GM12872 (cell line): ENCODE measurements around the gene TUBB4B.
A peak's percentile ranks its signal among the peaks of the same experiment; 100 is the strongest.

Experiments
- TF ChIP-seq, protein P1 (sequence below): IDR thresholded peaks from 3 replicates; pipeline ENCODE4 v1.5.1; 2011; ENCODE audit warnings: low read depth, mild to moderate bottlenecking, low read length, moderate library complexity; ENCODE audit not compliant: insufficient read depth

Gene TUBB4B

DNA sequence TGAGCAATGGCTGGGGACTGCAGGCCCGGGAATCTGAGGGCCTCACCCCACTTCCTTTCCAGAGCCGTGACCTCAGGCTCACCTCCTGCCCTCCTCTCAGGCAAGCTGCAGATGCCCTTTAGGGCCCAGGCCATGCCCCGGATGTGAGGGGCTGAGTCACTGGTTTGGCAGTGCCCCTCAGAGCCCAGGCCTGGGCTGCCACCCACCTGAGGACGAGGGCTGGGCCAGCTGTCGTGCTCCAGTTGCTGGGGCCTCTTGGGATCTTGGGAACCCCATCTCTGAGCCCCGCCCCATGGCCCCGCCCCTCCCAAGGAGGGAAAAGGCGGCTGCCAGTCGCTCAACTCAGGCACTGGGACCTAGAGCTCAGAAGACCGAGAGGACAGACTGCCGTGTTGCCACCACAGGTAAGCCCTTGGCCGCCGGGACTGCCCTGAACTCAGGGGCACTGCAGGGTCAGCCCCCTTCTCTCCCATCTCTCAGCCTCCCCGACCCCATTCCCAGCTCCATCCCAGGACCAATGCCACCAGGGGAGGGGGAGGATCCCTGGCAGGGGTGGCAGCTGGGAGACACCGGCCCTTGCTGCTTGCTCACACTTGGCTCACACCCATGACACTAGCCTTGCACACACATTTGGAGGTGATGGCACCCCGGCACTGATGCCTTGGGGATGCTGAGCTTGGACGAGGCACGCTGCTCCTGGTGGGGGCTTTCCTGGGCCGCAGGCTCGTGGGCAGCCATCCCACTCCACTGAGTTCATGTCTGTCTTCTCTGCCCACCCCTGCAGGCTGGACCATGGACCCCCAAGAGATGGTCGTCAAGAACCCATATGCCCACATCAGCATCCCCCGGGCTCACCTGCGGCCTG, 16.0 kb upstream of the TUBB4B start, which contains the start of gene CYSRT1:
Gene CYSRT1, plus strand, starts transcription at position 345 of the 865 bp plus-strand sequence. Its CDS starts 448 bp downstream, at position 793.
- TF ChIP-seq, protein P1, sequence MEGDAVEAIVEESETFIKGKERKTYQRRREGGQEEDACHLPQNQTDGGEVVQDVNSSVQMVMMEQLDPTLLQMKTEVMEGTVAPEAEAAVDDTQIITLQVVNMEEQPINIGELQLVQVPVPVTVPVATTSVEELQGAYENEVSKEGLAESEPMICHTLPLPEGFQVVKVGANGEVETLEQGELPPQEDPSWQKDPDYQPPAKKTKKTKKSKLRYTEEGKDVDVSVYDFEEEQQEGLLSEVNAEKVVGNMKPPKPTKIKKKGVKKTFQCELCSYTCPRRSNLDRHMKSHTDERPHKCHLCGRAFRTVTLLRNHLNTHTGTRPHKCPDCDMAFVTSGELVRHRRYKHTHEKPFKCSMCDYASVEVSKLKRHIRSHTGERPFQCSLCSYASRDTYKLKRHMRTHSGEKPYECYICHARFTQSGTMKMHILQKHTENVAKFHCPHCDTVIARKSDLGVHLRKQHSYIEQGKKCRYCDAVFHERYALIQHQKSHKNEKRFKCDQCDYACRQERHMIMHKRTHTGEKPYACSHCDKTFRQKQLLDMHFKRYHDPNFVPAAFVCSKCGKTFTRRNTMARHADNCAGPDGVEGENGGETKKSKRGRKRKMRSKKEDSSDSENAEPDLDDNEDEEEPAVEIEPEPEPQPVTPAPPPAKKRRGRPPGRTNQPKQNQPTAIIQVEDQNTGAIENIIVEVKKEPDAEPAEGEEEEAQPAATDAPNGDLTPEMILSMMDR = no peak

DNA sequence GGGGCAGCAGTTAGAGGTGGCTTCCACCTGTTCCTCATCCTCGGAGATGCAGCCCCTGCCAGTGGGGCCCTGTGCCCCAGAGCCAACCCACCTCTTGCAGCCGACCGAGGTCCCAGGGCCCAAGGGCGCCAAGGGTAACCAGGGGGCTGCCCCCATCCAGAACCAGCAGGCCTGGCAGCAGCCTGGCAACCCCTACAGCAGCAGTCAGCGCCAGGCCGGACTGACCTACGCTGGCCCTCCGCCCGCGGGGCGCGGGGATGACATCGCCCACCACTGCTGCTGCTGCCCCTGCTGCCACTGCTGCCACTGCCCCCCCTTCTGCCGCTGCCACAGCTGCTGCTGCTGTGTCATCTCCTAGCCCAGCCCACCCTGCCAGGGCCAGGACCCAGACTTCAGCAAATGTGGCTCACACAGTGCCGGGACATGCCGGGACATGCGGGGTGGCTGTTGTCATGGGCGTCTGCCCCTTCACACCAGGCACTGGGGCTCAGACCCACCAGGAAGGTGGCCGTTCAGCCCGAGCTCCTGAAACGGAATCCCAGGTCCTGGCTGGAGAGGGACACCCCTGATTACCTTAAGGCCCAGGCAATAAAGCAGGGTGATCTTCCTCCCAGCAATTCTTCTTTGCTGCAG, 15.3 kb upstream of the TUBB4B start:
- TF ChIP-seq, protein P1 = no peak

GRCh38 chr9:137226338-137227053, 14.6 kb upstream of the TUBB4B start:
- TF ChIP-seq, protein P1 = no peak

DNA sequence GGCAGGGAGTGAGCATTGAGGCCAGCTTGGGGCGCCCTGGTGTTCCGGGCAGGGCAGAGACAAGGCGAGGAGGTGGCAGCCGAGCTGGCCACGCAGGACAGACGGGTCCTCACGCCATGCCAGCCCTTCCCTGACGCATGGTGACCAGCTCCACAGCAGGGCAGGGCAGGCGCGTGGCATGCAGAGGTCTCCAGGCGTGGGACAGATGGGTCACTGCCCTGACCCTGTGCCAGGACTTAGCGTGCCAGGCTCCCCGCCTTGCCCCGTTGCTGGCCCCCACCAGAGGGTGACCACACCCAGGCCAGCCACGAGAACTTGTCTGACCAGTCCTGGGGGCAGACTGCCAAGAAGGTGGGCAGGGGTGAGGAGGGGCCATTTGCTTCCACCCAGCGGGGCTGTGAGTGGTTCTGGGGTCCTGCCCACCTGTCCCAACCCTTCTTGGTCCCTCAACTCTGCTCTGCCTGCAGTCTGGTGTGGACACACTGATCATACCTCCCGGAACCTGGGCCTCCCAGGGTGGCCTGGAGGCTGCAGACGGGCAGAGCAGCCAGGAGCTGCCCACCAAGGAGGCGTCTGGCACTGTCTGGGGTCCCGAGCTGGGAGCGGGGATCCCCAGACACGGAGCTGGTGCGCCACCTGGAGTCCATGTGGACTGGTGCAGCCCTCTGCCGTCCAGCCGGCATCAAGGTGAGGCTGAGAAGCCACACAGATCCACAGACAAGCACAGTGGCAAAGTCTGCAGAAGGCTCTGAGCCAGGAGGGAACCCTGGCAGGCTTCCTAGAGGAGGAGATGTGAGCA, 13.8 kb upstream of the TUBB4B start, which contains the start of gene RNF224:
Gene RNF224, plus strand, starts transcription at position 449 of the 799 bp plus-strand sequence. CDS start 834 bp downstream, outside the sequence.
- TF ChIP-seq, protein P1 = peak; percentile 97

DNA sequence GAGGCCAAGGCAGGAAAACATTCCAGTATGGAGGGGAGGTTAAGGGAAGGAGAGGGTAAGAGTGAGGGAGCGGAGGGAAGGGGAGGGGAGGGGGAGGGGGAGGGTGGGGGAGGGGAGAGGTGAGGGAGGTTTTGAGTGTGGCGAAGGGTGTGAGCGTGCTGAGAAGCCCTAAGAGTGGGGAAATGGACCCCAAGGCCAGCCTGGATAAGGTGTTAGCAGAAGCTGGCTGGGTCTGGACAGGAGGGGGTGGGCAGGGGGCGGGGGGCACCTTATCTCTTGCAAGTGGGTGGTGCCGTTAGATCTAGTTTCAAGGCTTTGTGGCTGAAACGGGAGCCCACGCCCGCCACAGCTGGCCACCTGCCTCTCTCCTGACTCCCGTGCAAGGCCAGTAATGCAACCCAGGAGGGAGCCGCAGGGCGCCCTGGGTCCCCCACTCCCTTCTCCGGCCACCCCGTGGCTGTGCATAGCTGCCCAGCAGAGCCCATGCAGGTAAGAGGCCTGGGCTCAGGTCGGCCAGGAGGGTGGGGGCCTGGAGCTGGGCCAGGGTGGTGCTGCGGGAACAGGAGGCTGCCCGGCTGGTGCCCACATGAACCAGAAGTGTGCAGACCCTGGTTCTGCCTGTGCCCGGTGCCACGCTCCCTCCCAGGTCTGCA, 13.1 kb upstream of the TUBB4B start:
- TF ChIP-seq, protein P1 = no peak

GRCh38 chr9:137228506-137228967, 12.6 kb upstream of the TUBB4B start:
- TF ChIP-seq, protein P1 = no peak
